Measurements from ENCODE around the gene RBM17. TPM values are rescaled to one million over a fixed set of nuclear protein-coding genes. Genes with fewer than 3 reads are reported as not detected.
A peak's percentile ranks its signal among the peaks of the same experiment; 100 is the strongest.
"Not testable (repeated sequence)": the region's sequence is repeated elsewhere in the genome, so short reads cannot be mapped to it uniquely, and the experiment has no call there.

Gene RBM17
- total RNA-seq, 1 donor = 47.5 TPM

GRCh38 chr10:6103591-6103990, 14.8 kb downstream of the RBM17 start:
- no peak for TF ChIP-seq CTCF (IDR thresholded peaks at IDR 0.05; ENCODE audit: insufficient read depth, low read depth, low read length)
- no peak for DNase-seq (ENCODE audit: low read depth)
- H3K4me3 ChIP-seq (ENCODE audit: low read depth, low read length) = no peak overlapping the region

GRCh38 chr10:6107616-6108015, 18.8 kb downstream of the RBM17 start:
- not testable (repeated sequence) for DNase-seq (ENCODE audit: low read depth); H3K4me3 ChIP-seq (ENCODE audit: low read depth, low read length)

GRCh38 chr10:6108072-6108471, 19.2 kb downstream of the RBM17 start:
- DNase-seq (ENCODE audit: low read depth) = no peak
- no peak for TF ChIP-seq CTCF (IDR thresholded peaks at IDR 0.05; ENCODE audit: insufficient read depth, low read depth, low read length)
- H3K4me3 ChIP-seq (ENCODE audit: low read depth, low read length) = no peak overlapping the region

- TF ChIP-seq CTCF (IDR thresholded peaks at IDR 0.05; ENCODE audit: insufficient read depth, low read depth, low read length) = peak; percentile 64
- DNase-seq (ENCODE audit: low read depth) = peak; percentile 61
- H3K4me3 ChIP-seq (ENCODE audit: low read depth, low read length) = no peak overlapping the region
Observed at GRCh38 chr10:6108631-6109443, 20.0 kb downstream of the RBM17 start.

GRCh38 chr10:6109444-6109775, 20.6 kb downstream of the RBM17 start:
- no peak for DNase-seq (ENCODE audit: low read depth)
- no peak for TF ChIP-seq CTCF (IDR thresholded peaks at IDR 0.05; ENCODE audit: insufficient read depth, low read depth, low read length)
- H3K4me3 ChIP-seq (ENCODE audit: low read depth, low read length) = no peak overlapping the region

- no peak for DNase-seq (ENCODE audit: low read depth)
- no peak overlapping the region for H3K4me3 ChIP-seq (ENCODE audit: low read depth, low read length)
- no peak for TF ChIP-seq CTCF (IDR thresholded peaks at IDR 0.05; ENCODE audit: insufficient read depth, low read depth, low read length)
Observed at GRCh38 chr10:6110136-6110535, 21.3 kb downstream of the RBM17 start.

- no peak for DNase-seq (ENCODE audit: low read depth)
- no peak overlapping the region for H3K4me3 ChIP-seq (ENCODE audit: low read depth, low read length)
- no peak for TF ChIP-seq CTCF (IDR thresholded peaks at IDR 0.05; ENCODE audit: insufficient read depth, low read depth, low read length)
Observed at GRCh38 chr10:6112893-6113292, 24.1 kb downstream of the RBM17 start.

Measured in fibroblast of villous mesenchyme (primary cell).